Measurements from ENCODE around the gene MZF1.

Gene MZF1

DNA sequence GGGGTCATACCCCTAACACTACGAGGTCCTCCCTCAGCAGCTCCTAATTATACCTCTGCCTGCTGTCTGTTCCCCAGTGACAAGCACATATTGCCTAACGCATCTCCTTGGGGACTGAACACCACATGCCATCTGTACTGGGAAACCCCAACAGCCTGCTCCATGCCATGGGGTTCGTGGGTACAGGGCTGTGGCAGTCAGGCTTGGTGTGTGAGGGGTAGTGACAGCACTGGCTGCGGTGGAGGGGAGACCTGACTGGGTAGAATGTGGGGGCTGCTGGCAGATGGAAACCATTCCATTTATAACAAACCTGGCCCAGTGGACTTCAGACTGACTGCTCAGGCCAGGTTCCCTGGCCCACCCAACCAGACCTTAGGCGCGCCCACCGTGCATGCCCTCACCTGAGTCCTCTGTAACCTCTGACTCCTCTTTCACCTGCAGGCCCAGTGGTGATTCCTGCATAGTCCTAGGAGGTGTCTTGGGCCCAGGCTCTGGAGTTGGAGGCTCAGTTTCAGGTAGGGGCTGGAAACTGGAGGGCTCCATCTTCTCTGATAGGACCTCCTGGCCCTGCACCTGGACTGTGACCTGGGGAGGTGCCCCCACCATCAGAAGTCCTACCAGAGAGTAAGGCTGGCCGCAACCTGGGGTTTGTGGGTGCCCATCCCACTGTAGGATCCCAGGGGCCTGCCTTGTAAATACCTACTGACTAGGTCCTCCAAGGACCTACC lies 3.0 kb downstream of the MZF1 start:
- DNase-seq, result peak; percentile 16

DNA sequence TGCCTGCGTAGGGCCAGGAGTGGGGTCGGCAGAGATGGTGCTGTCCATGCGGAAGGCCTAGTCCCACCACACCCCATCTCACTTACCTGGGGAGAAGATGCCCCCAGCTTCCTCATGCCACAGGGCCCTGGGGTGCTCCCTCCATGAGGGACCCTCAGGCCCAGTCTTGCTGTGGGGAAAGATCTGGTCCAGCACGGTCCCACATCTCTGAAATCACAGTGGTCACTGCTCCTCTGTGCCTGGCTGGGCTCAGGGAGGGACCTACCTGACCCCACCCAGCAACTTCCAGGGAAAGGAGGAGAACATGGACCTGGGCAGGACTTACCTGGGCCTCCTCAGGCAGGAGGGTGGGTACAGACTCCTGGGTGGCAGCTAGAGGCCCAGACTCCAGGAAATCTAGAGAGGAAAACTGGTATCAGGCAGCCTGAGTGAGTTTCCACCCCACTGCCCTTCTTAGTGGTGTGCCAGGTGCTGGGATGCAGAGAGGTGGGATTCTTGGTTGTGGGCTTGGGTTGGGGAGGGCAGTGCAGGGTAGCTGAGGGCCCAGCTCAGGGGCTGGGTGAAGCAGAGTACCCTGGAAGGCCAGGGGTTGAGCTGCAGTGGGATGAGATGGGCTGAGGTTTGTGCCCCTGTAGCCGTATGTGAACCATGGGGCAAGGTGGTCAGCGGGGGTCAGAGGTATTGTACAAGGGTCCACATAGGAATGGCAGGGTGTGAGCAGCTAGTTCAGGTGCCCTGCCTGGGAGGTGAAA lies 3.8 kb downstream of the MZF1 start:
- DNase-seq, result peak; percentile 19

GRCh38 chr19:58568453-58569130 lies 4.5 kb downstream of the MZF1 start:
- DNase-seq, result peak; percentile 13

DNA sequence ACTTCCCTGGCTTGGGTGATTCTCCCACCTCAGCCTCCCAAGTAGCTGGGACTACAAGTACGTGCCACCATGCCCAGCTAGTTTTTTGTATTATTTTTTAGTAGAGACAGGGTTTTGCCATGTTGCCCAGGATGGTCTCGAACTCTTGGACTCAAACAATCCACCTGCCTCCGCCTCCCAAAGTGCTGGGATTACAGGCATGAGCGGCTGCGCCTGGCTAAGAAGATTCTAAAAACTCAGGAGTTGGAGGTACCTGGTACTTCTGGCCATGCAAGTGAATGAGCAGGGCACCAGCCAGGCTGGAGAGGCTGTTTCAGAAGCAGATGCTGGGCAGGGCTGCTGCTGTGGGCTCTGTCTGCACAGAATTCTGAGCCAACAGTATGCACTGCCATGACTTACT lies 6.1 kb downstream of the MZF1 start:
- peak; percentile 13 for DNase-seq

DNA sequence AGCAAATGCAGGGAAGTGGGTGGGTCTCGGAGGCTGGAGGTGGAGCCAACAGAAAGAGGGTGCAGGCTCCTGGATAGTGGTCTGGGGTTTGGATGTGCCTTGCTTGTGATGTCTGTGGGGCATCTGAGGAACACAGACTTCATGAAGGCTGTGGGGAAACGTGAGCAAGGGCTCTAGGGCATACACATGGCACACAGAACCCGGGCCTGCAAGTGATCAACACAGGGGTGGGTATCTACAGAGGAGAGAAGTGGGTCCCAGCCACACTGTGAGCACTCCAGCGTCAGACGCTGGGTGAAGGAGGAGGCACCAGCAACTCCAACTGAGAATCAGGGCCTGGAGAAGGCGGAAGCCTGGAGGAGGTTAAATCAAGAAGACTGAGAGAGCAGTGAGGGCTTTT lies 9.3 kb downstream of the MZF1 start:
- DNase-seq, result no peak

- DNase-seq, result peak; percentile 64
Measured at GRCh38 chr19:58563034-58563573, 10.0 kb downstream of the MZF1 start.

GRCh38 chr19:58562122-58563033 lies 10.8 kb downstream of the MZF1 start:
- peak; percentile 51 for DNase-seq

- peak; percentile 38 for DNase-seq
Measured at GRCh38 chr19:58561373-58562121, 11.6 kb downstream of the MZF1 start.

DNA sequence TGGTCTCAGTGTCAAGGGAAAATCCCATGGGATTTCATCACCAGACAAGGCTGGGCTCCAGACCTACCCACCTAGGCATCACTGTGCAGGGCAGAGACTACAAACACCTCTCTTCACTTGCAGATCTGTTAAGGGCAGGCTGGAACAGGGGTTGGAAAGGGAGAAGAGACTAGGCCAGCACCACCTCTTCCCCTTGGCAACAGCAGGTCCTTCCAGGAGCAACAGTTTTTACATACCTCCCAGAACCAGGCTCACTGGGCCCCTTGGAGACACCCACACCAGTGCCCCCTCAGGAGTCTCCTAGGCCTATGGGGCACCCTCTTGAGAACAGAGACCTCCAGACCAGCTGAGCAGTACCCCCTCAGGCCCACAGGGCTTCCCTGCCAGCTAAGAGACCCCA lies 12.2 kb downstream of the MZF1 start:
- peak; percentile 26 for DNase-seq

GRCh38 chr19:58560007-58560887 lies 12.9 kb downstream of the MZF1 start:
- peak; percentile 27 for DNase-seq

DNA sequence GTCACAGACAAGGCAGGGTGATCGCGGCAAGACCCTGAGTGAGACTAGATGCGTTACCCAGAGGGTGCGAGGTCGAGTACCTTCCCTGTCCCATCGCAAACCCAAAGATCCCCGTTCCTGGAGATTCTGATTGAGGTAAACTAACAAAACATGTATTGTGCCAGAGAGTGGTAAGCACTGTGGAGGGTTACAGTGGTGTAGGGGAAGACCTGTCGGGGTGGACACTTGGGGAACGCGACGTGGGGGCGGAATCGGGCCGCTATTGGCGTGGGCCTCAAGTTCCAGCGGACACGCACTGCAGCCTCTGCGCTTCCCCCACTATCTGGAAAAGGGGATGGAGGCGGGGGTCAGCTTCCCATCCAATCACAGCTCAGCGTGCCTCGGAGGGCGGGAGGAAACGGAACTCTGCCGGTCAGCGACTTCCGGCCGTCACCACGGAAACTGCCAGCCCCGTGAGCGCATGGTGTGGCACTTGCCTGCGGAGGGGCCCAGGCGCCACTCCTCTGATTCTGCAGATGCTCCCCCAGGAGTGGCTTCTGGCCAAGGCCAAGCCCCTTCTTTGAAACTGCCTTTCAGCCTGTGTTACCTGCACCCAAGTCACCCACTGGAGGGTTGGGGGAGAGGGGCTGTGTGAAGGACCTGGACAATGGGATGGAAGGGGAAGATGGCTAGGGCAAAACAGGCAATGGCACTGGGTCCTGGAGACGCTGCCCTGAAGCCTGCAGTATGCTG lies 13.7 kb downstream of the MZF1 start:
- DNase-seq, result peak; percentile 90

- DNase-seq, result peak; percentile 99
Measured at GRCh38 chr19:58558623-58559274, 14.4 kb downstream of the MZF1 start.

- DNase-seq, result peak; percentile 71
Measured at GRCh38 chr19:58558066-58558622, 15.0 kb downstream of the MZF1 start, which contains the start of gene UBE2M. UBE2M (minus strand) TSS chr19:58558611; CDS start chr19:58558381, 230 bp downstream.

DNA sequence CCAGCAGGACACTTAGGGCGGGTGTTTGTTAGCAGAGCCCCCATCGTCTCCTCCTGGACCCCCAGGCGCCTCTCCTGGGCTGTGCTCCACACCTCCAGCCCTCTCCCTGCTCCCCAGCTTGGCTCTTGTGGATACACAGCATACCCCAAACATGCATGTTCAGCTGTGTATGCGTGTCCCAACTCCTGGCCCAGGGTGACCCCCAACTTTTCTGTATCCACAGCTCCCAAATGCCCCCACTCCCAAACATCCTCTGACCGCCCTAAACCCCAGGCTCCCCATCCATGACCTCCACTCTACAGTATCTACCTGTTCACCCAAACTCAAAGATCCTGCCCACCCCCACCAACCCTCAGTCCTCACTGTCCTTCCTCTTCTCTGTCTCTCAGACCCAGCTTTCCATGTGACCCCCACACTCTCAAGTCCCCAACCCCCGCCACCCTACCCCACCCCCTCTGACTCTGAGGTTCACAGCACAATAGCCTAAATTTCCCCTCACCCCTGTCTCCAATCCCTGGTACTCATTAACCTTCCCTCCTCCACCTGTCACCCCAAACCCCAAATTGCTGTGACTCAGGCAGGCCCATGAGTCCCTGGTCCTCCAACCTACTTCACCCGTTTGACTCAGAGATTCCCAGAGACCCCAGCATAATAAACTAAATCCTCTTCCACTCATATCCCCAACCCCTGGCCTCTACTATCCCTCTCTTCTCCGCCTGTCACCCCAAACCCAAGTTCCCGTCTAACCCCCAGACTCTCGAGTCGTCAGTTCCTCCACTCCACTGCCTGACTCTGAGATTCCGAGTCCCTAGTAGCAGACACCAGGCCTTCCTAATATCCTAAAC lies 15.7 kb downstream of the MZF1 start:
- DNase-seq, result peak; percentile 38

GRCh38 chr19:58556622-58557220 lies 16.4 kb downstream of the MZF1 start:
- DNase-seq, result no peak

GRCh38 chr19:58555920-58556621 lies 17.1 kb downstream of the MZF1 start:
- peak; percentile 24 for DNase-seq
